Liver (tissue), 9 donors: ENCODE data around the gene DNM2. TPM values are rescaled to one million over a fixed set of nuclear protein-coding genes. Genes with fewer than 3 reads are reported as not detected.

Experiments
- DNase-seq: peaks from one replicate; pipeline ENCODE4 v3.0.0-alpha.2; 2017; ENCODE audit warnings: low spot score
- H3K27ac ChIP-seq, 2 donors: one replicate each; pipeline ENCODE4 v1.7.0; 2013; ENCODE audit warnings: inconsistent platforms in 2 of 2, low read length in 2 of 2, control low read depth in 1 of 2, low read depth in 1 of 2, mild to moderate bottlenecking in 1 of 2
- H3K27me3 ChIP-seq, 4 donors: one replicate each; pipeline versions ENCODE4 v1.6.1 to v1.7.0; 2013; ENCODE audit warnings: low read length in 3 of 4, inconsistent platforms in 1 of 4, mild to moderate bottlenecking in 1 of 4, moderate library complexity in 1 of 4; ENCODE audit not compliant: control insufficient read depth in 4 of 4, insufficient read depth in 4 of 4
- H3K36me3 ChIP-seq, 4 donors: one replicate each; pipeline versions ENCODE4 v1.6.1 to v1.7.0; 2013; ENCODE audit warnings: low read length in 3 of 4, mild to moderate bottlenecking in 3 of 4, low read depth in 1 of 4, moderate library complexity in 1 of 4; ENCODE audit not compliant: control insufficient read depth in 4 of 4, insufficient read depth in 3 of 4
- H3K4me1 ChIP-seq, 4 donors: one replicate each; pipeline versions ENCODE4 v1.6.1 to v1.7.0; 2013; ENCODE audit warnings: low read length in 3 of 4, mild to moderate bottlenecking in 3 of 4, moderate library complexity in 1 of 4; ENCODE audit not compliant: control insufficient read depth in 4 of 4, insufficient read depth in 4 of 4
- H3K4me3 ChIP-seq, 3 donors: one replicate each; pipeline versions ENCODE4 v1.6.1 to v1.7.0; 2013; ENCODE audit warnings: low read length in 3 of 3, control low read depth in 1 of 3, low read depth in 1 of 3, mild to moderate bottlenecking in 1 of 3
- H3K9ac ChIP-seq, 2 donors: one replicate each; pipeline ENCODE4 v1.7.0; 2013; ENCODE audit warnings: low read length in 2 of 2, mild to moderate bottlenecking in 2 of 2, moderate library complexity in 2 of 2, control low read depth in 1 of 2, low read depth in 1 of 2
- H3K9me3 ChIP-seq, 4 donors: one replicate each; pipeline versions ENCODE4 v1.6.1 to v1.7.0; 2013; ENCODE audit warnings: low read length in 3 of 4; ENCODE audit not compliant: control insufficient read depth in 4 of 4
- EGR1 ChIP-seq, 2 donors: IDR thresholded peaks; 2 replicates each; pipeline ENCODE4 v1.6.1; 2016 to 2018; ENCODE audit warnings: antibody characterized with exemption in 2 of 2, low read depth in 2 of 2
- FOXA1 ChIP-seq: IDR thresholded peaks from 2 replicates; pipeline ENCODE4 v1.6.1; 2016; ENCODE audit warnings: antibody characterized with exemption
- FOXA2 ChIP-seq: IDR thresholded peaks from 2 replicates; pipeline ENCODE4 v1.6.1; 2016; ENCODE audit warnings: antibody characterized with exemption
- GABPA ChIP-seq, 2 donors: IDR thresholded peaks in 1 of 2; conservative IDR thresholded peaks in 1 of 2; 2 replicates each; pipeline ENCODE4 v1.6.1; 2016; ENCODE audit warnings: antibody characterized with exemption in 2 of 2, mild to moderate bottlenecking in 1 of 2, moderate library complexity in 1 of 2
- HNF4A ChIP-seq, 2 donors: conservative IDR thresholded peaks; 2 replicates each; pipeline ENCODE4 v1.6.1; 2016; ENCODE audit warnings: antibody characterized with exemption in 2 of 2, mild to moderate bottlenecking in 2 of 2
- HNF4G ChIP-seq: IDR thresholded peaks from 2 replicates; pipeline ENCODE4 v1.6.1; 2016; ENCODE audit warnings: antibody characterized with exemption
- JUND ChIP-seq, 2 donors: IDR thresholded peaks; 2 replicates each; pipeline ENCODE4 v1.6.1; 2016; ENCODE audit warnings: antibody characterized with exemption in 2 of 2
- NR2F2 ChIP-seq: IDR thresholded peaks from 2 replicates; pipeline ENCODE4 v1.6.1; 2016; ENCODE audit warnings: antibody characterized with exemption
- RAD21 ChIP-seq, 2 donors: IDR thresholded peaks; 2 replicates each; pipeline ENCODE4 v1.6.1; 2016; ENCODE audit warnings: antibody characterized with exemption in 2 of 2, mild to moderate bottlenecking in 2 of 2
- RXRA ChIP-seq, 2 donors: IDR thresholded peaks; 2 replicates each; pipeline ENCODE4 v1.6.1; 2017 to 2018; ENCODE audit warnings: antibody characterized with exemption in 2 of 2, mild to moderate bottlenecking in 1 of 2
- SP1 ChIP-seq: IDR thresholded peaks from 2 replicates; pipeline ENCODE4 v1.6.1; 2018; ENCODE audit warnings: antibody characterized with exemption, mild to moderate bottlenecking
- TAF1 ChIP-seq: conservative IDR thresholded peaks from 2 replicates; pipeline ENCODE4 v1.6.1; 2016; ENCODE audit warnings: antibody characterized with exemption, mild to moderate bottlenecking
- YY1 ChIP-seq: IDR thresholded peaks from 2 replicates; pipeline ENCODE4 v1.6.1; 2016; ENCODE audit warnings: antibody characterized with exemption, mild to moderate bottlenecking
- WGBS: extraction: QIAGEN DNeasy Blood & Tissue Kit; methylation state at CpG from one replicate; pipeline ENCODE4 v1.1.7; 2013; 5-methylcytosine and 5-hydroxymethylcytosine counted together
- polyA plus RNA-seq, 2 donors: library from polyadenylated mRNA; stranded (reverse) in 1 of 2; unstranded in 1 of 2; fragments of 200-250 nt in 1 of 2; fragments of >200 nt in 1 of 2; fragmentation: Nextera tagmentation in 1 of 2; extraction: Ambion mirVana in 1 of 2; gene quantifications; one replicate each; pipeline versions ENCODE4 v1.2.1 to v1.2.3, GENCODE V29; 2013 to 2015
- total RNA-seq, 2 donors: library from RNA; depleted of rRNA; stranded (reverse); fragments of >200 nt; gene quantifications; one replicate each; pipeline ENCODE4 v1.2.3, GENCODE V29; 2014
- TF ChIP-seq, protein P1 (sequence below): IDR thresholded peaks from 2 replicates; pipeline ENCODE4 v1.6.1; 2016; ENCODE audit warnings: antibody characterized with exemption
- TF ChIP-seq, protein P2 (sequence below): IDR thresholded peaks from 2 replicates; pipeline ENCODE4 v1.6.1; 2016; ENCODE audit warnings: antibody characterized with exemption
- TF ChIP-seq, protein P3 (sequence below): IDR thresholded peaks from 2 replicates; pipeline ENCODE4 v1.6.1; 2016; ENCODE audit warnings: antibody characterized with exemption
- TF ChIP-seq, protein P4 (sequence below): fragments of 150-350 bp; IDR thresholded peaks from 2 replicates; pipeline ENCODE4 v1.5.1; 2017; ENCODE audit warnings: improper control_type of control experiment, low read depth, low read length; ENCODE audit not compliant: missing input control
- TF ChIP-seq, protein P5 (sequence below): IDR thresholded peaks from 2 replicates; pipeline ENCODE4 v1.6.1; 2016; ENCODE audit warnings: antibody characterized with exemption, mild to moderate bottlenecking
- donor health status: healthy.
- donor health status: healthy.
- donor health status: healthy.
- donor health status: healthy.
- donor health status: healthy.

Gene DNM2
- total and polyA plus RNA-seq, 4 donors: 23.1 to 95.1 (median 59.1) TPM

DNA sequence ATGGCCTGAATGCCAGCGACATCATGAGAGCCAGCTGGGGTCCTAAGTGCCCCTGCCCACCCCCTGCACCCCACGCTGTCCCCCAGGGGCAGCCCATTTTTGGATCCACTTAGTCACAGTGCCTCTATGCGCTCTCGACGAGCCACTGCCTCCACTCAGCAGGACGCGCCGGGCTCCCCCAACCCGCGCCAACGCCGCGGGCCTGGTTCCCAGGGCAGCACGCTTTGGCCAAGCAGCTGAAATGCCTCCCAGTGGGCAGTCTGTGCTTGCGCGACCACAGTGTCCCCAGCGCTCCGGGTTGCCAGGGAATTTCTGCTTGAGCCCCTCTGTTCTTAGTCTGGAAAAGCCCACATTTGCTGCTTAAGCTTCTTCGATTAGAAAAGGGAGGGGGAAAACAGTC is 78.8 kb downstream of the DNM2 start:
- Histone ChIP-seq H3K9ac (no peak overlapping the region), H3K4me3 (no peak overlapping the region), H3K36me3 (peaks cover 19 to 69% (median 26%) of the 10 kb centered on the region in 4 donors), H3K27ac (no peak overlapping the region), H3K9me3 (no peaks in the 10 kb centered on the region), H3K27me3 (no peaks in the 10 kb centered on the region), H3K4me1 (no peaks in the 10 kb centered on the region)
- TF ChIP-seq, protein P1, sequence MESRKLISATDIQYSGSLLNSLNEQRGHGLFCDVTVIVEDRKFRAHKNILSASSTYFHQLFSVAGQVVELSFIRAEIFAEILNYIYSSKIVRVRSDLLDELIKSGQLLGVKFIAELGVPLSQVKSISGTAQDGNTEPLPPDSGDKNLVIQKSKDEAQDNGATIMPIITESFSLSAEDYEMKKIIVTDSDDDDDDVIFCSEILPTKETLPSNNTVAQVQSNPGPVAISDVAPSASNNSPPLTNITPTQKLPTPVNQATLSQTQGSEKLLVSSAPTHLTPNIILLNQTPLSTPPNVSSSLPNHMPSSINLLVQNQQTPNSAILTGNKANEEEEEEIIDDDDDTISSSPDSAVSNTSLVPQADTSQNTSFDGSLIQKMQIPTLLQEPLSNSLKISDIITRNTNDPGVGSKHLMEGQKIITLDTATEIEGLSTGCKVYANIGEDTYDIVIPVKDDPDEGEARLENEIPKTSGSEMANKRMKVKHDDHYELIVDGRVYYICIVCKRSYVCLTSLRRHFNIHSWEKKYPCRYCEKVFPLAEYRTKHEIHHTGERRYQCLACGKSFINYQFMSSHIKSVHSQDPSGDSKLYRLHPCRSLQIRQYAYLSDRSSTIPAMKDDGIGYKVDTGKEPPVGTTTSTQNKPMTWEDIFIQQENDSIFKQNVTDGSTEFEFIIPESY: no peak
- TF ChIP-seq, protein P2, sequence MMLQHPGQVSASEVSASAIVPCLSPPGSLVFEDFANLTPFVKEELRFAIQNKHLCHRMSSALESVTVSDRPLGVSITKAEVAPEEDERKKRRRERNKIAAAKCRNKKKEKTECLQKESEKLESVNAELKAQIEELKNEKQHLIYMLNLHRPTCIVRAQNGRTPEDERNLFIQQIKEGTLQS: no peak
- no peak for TF ChIP-seq YY1
- no peak for DNase-seq
- WGBS: 96% methylated on average over 19 of the region's 19 CpGs

DNA sequence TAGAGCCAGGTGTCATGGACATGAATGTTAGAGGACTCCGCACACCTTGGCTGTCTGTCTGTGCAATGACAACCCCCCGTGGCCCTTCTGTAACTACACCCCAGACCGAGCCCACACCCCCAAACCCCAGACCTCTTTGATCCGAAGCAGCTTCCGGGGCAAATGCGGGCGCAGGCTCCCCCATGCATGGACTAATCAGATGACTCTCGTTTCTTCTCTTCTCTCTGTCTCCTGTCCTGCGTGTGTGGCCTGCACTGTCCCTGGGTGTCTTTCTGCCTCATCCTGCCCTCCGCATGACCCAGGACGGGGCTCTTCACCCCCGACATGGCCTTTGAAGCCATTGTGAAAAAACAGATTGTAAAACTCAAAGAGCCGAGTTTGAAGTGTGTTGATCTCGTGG is 79.2 kb downstream of the DNM2 start:
- no peaks in the 10 kb centered on the region for H3K4me1 ChIP-seq
- no peak overlapping the region for H3K9ac ChIP-seq
- no peak overlapping the region for H3K4me3 ChIP-seq
- no peak overlapping the region for H3K27ac ChIP-seq
- 92% methylated on average over 14 of the region's 14 CpGs for WGBS
- no peak for TF ChIP-seq HNF4G
- TF ChIP-seq, protein P3, sequence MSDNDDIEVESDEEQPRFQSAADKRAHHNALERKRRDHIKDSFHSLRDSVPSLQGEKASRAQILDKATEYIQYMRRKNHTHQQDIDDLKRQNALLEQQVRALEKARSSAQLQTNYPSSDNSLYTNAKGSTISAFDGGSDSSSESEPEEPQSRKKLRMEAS: no peak
- no peak for TF ChIP-seq RAD21 (IDR thresholded peaks at IDR 0.05)
- TF ChIP-seq RXRA (IDR thresholded peaks at IDR 0.05): no peak
- no peak for TF ChIP-seq SP1
- TF ChIP-seq TAF1: no peak
- no peak for TF ChIP-seq EGR1 (IDR thresholded peaks at IDR 0.05; ENCODE audit: low read depth in 2 of 2)
- TF ChIP-seq NR2F2: no peak
- no peak for TF ChIP-seq YY1
- TF ChIP-seq FOXA1: no peak
- no peak for TF ChIP-seq GABPA (IDR thresholded peaks at IDR 0.05 in 1 of 2, conservative IDR thresholded peaks at IDR 0.05 in 1 of 2)
- TF ChIP-seq JUND (IDR thresholded peaks at IDR 0.05): no peak
- TF ChIP-seq, protein P4, sequence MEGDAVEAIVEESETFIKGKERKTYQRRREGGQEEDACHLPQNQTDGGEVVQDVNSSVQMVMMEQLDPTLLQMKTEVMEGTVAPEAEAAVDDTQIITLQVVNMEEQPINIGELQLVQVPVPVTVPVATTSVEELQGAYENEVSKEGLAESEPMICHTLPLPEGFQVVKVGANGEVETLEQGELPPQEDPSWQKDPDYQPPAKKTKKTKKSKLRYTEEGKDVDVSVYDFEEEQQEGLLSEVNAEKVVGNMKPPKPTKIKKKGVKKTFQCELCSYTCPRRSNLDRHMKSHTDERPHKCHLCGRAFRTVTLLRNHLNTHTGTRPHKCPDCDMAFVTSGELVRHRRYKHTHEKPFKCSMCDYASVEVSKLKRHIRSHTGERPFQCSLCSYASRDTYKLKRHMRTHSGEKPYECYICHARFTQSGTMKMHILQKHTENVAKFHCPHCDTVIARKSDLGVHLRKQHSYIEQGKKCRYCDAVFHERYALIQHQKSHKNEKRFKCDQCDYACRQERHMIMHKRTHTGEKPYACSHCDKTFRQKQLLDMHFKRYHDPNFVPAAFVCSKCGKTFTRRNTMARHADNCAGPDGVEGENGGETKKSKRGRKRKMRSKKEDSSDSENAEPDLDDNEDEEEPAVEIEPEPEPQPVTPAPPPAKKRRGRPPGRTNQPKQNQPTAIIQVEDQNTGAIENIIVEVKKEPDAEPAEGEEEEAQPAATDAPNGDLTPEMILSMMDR: no peak
- no peak for TF ChIP-seq FOXA2
- TF ChIP-seq, protein P2: no peak
- TF ChIP-seq HNF4A (conservative IDR thresholded peaks at IDR 0.05): no peak
- TF ChIP-seq, protein P1: no peak
- TF ChIP-seq, protein P5, sequence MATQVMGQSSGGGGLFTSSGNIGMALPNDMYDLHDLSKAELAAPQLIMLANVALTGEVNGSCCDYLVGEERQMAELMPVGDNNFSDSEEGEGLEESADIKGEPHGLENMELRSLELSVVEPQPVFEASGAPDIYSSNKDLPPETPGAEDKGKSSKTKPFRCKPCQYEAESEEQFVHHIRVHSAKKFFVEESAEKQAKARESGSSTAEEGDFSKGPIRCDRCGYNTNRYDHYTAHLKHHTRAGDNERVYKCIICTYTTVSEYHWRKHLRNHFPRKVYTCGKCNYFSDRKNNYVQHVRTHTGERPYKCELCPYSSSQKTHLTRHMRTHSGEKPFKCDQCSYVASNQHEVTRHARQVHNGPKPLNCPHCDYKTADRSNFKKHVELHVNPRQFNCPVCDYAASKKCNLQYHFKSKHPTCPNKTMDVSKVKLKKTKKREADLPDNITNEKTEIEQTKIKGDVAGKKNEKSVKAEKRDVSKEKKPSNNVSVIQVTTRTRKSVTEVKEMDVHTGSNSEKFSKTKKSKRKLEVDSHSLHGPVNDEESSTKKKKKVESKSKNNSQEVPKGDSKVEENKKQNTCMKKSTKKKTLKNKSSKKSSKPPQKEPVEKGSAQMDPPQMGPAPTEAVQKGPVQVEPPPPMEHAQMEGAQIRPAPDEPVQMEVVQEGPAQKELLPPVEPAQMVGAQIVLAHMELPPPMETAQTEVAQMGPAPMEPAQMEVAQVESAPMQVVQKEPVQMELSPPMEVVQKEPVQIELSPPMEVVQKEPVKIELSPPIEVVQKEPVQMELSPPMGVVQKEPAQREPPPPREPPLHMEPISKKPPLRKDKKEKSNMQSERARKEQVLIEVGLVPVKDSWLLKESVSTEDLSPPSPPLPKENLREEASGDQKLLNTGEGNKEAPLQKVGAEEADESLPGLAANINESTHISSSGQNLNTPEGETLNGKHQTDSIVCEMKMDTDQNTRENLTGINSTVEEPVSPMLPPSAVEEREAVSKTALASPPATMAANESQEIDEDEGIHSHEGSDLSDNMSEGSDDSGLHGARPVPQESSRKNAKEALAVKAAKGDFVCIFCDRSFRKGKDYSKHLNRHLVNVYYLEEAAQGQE: no peak
- DNase-seq: no peak
- no peaks in the 10 kb centered on the region for H3K9me3 ChIP-seq
- H3K27me3 ChIP-seq: no peaks in the 10 kb centered on the region
- H3K36me3 ChIP-seq: peaks cover 19 to 71% (median 26%) of the 10 kb centered on the region in 4 donors
